Measurements from ENCODE around the gene ANKS4B.
"Not testable (repeated sequence)": the region's sequence is repeated elsewhere in the genome, so short reads cannot be mapped to it uniquely, and the experiment has no call there.

ANKS4B gene

GRCh38 chr16:21233521-21234150 lies at the start of gene ANKS4B:
ANKS4B (plus strand) TSS chr16:21233699; CDS start chr16:21233738, 39 bp downstream.
- DNase-seq: no peak

- no peak for DNase-seq
Observed at GRCh38 chr16:21183995-21184394, 49.5 kb upstream of the ANKS4B start.

GRCh38 chr16:21184834-21185233 lies 48.7 kb upstream of the ANKS4B start:
- DNase-seq: no peak

- DNase-seq: no peak
Observed at GRCh38 chr16:21185659-21186325, 47.7 kb upstream of the ANKS4B start.

- DNase-seq: no peak
Observed at GRCh38 chr16:21186326-21186691, 47.2 kb upstream of the ANKS4B start.

- DNase-seq: no peak
Observed at GRCh38 chr16:21189311-21189710, 44.2 kb upstream of the ANKS4B start.

GRCh38 chr16:21190013-21190412 lies 43.5 kb upstream of the ANKS4B start:
- no peak for DNase-seq

- DNase-seq: no peak
Observed at GRCh38 chr16:21190599-21190998, 42.9 kb upstream of the ANKS4B start.

GRCh38 chr16:21192991-21193390 lies 40.5 kb upstream of the ANKS4B start:
- no peak for DNase-seq

GRCh38 chr16:21194771-21195301 lies 38.7 kb upstream of the ANKS4B start:
- DNase-seq: no peak

- not testable (repeated sequence) for DNase-seq
Observed at GRCh38 chr16:21195330-21195729, 38.2 kb upstream of the ANKS4B start.

- peak; percentile 17 to 70 for DNase-seq
Observed at GRCh38 chr16:21197112-21197511, 36.4 kb upstream of the ANKS4B start.

GRCh38 chr16:21197621-21198020 lies 35.9 kb upstream of the ANKS4B start:
- no peak for DNase-seq

- DNase-seq: no peak
Observed at GRCh38 chr16:21199607-21200218, 33.8 kb upstream of the ANKS4B start.

- no peak for DNase-seq
Observed at GRCh38 chr16:21203155-21203797, 30.2 kb upstream of the ANKS4B start.

- no peak for DNase-seq
Observed at GRCh38 chr16:21205303-21205702, 28.2 kb upstream of the ANKS4B start.

- DNase-seq: no peak
Observed at GRCh38 chr16:21206550-21206949, 26.9 kb upstream of the ANKS4B start.

GRCh38 chr16:21208446-21209230 lies 24.9 kb upstream of the ANKS4B start:
- DNase-seq: no peak

- DNase-seq: no peak
Observed at GRCh38 chr16:21211486-21211885, 22.0 kb upstream of the ANKS4B start, which contains the start of gene ZP2. ZP2 (minus strand) TSS chr16:21211574; CDS start chr16:21211547, 27 bp downstream.

GRCh38 chr16:21214086-21214485 lies 19.4 kb upstream of the ANKS4B start:
- DNase-seq: no peak

- DNase-seq: no peak
Observed at GRCh38 chr16:21217121-21217520, 16.4 kb upstream of the ANKS4B start.

GRCh38 chr16:21218153-21218552 lies 15.3 kb upstream of the ANKS4B start:
- DNase-seq: no peak

- DNase-seq: no peak
Observed at GRCh38 chr16:21219551-21219950, 13.9 kb upstream of the ANKS4B start.

Data from NCI-H524 (cell line).